B cell (primary cell): ENCODE results near the gene TMEM234. TPM values are rescaled to one million over a fixed set of nuclear protein-coding genes. Genes with fewer than 3 reads are reported as not detected.

Source experiments
- ATAC-seq: fragments of 200-7000 bp; cut with Tn5 transposase; one replicate; pipeline ENCODE4 v1.10.0; 2021; ENCODE audit warnings: low read depth, mild to moderate bottlenecking, moderate number of reproducible peaks, moderate library complexity
- CTCF ChIA-PET: fragments of 350-600 bp; sonication (Branson Sonifier 250); formaldehyde crosslinking; loops from one replicate; lab custom pipeline; 2021; ENCODE audit warnings: antibody characterized with exemption, inconsistent platforms; lab: Charles Lee
- POLR2A ChIA-PET: fragments of 350-600 bp; sonication (Branson Sonifier 250); formaldehyde crosslinking; loops from one replicate; lab custom pipeline; 2021; ENCODE audit warnings: antibody characterized with exemption; lab: Charles Lee
- DNase-seq: peaks from one replicate; pipeline ENCODE4 v3.0.0; 2013
- H2AFZ ChIP-seq: 2 replicates; pipeline ENCODE4 v1.6.1; 2012; ENCODE audit warnings: mild to moderate bottlenecking, low read depth, low read length; ENCODE audit not compliant: insufficient read depth, poor library complexity, severe bottlenecking
- H3K27ac ChIP-seq, 2 donors: 1 replicate in 1 of 2; 2 replicates in 1 of 2; pipeline ENCODE4 v1.5.1; 2012 to 2013; ENCODE audit warnings: low read length in 2 of 2, mild to moderate bottlenecking in 2 of 2, moderate library complexity in 1 of 2
- H3K27me3 ChIP-seq, 4 experiments: fragments of 200-600 bp in 1 of 4; sonication (generic) in 1 of 4; replicated peaks in 1 of 4; 1 replicate in 2 of 4; 2 replicates in 2 of 4; pipeline versions ENCODE4 v1.6.1 to v1.7.0; 2013 to 2016; ENCODE audit warnings: low read length in 3 of 4, mild to moderate bottlenecking in 2 of 4, mixed read lengths in 1 of 4, moderate library complexity in 1 of 4; ENCODE audit not compliant: insufficient read depth in 4 of 4, control insufficient read depth in 3 of 4; ENCODE audit errors: control extremely low read depth in 1 of 4
- H3K36me3 ChIP-seq, 2 experiments: replicated peaks in 1 of 2; 1 replicate in 1 of 2; 2 replicates in 1 of 2; pipeline versions ENCODE4 v1.6.1 to v1.7.1; 2013; ENCODE audit warnings: low read length in 1 of 2; ENCODE audit not compliant: insufficient read depth in 2 of 2, control insufficient read depth in 1 of 2; ENCODE audit errors: control extremely low read depth in 1 of 2, extremely low read depth in 1 of 2
- H3K4me1 ChIP-seq, 2 donors: fragments of 200-600 bp in 1 of 2; sonication (generic) in 1 of 2; 1 replicate in 1 of 2; 2 replicates in 1 of 2; pipeline versions ENCODE4 v1.5.1 to v1.6.1; 2013 to 2017; ENCODE audit warnings: low read length in 2 of 2; ENCODE audit not compliant: control insufficient read depth in 2 of 2, insufficient read depth in 2 of 2
- H3K4me2 ChIP-seq: replicated peaks from 2 replicates; pipeline ENCODE3; 2012; ENCODE audit warnings: mild to moderate bottlenecking, low read depth, low read length; ENCODE audit not compliant: poor library complexity, severe bottlenecking
- H3K4me3 ChIP-seq, 5 experiments: fragments of 200-600 bp in 1 of 5; sonication (generic) in 1 of 5; 1 replicate in 3 of 5; 2 replicates in 2 of 5; pipeline versions ENCODE4 v1.5.1 to v1.7.0; 2011 to 2016; ENCODE audit warnings: low read length in 4 of 5, mild to moderate bottlenecking in 4 of 5, low read depth in 2 of 5, control low read depth in 1 of 5, moderate library complexity in 1 of 5; ENCODE audit not compliant: insufficient read depth in 1 of 5; ENCODE audit errors: control extremely low read depth in 1 of 5, extremely low read depth in 1 of 5
- H3K79me2 ChIP-seq: fragments of 200-600 bp; sonication (generic); one replicate; pipeline ENCODE4 v1.6.0; 2016; ENCODE audit warnings: low read length; ENCODE audit not compliant: control insufficient read depth, insufficient read depth
- H3K9ac ChIP-seq: fragments of 200-600 bp; sonication (generic); 2 replicates; pipeline ENCODE4 v1.6.1; 2017; ENCODE audit warnings: mild to moderate bottlenecking, low read length, moderate library complexity
- H3K9me3 ChIP-seq, 3 donors: one replicate each; pipeline versions ENCODE4 v1.6.1 to v1.7.1; 2013; ENCODE audit warnings: low read length in 2 of 3; ENCODE audit not compliant: control insufficient read depth in 2 of 3, insufficient read depth in 1 of 3; ENCODE audit errors: control extremely low read depth in 1 of 3
- H4K20me1 ChIP-seq: 2 replicates; pipeline ENCODE4 v1.6.0; 2012; ENCODE audit warnings: mild to moderate bottlenecking, low read length; ENCODE audit not compliant: insufficient read depth, control insufficient read depth, poor library complexity, severe bottlenecking
- H3K27ac Mint-ChIP-seq: one replicate; pipeline ENCODE4 v1.8.0; 2021; ENCODE audit warnings: mixed read lengths
- H3K27me3 Mint-ChIP-seq: one replicate; pipeline ENCODE4 v1.8.0; 2021; ENCODE audit warnings: mixed read lengths
- H3K4me1 Mint-ChIP-seq: one replicate; pipeline ENCODE4 v1.8.0; 2021; ENCODE audit warnings: mixed read lengths
- H3K4me3 Mint-ChIP-seq: one replicate; pipeline ENCODE4 v1.8.0; 2021; ENCODE audit warnings: mixed read lengths
- H3K9me3 Mint-ChIP-seq: one replicate; pipeline ENCODE4 v1.8.0; 2022; ENCODE audit warnings: mixed read lengths; ENCODE audit not compliant: insufficient read depth
- CTCF ChIP-seq: fragments of 200-600 bp; IDR thresholded peaks from one replicate; pipeline ENCODE4 v1.8.0; 2022; ENCODE audit warnings: antibody characterized with exemption, mild to moderate bottlenecking
- EZH2 ChIP-seq: IDR thresholded peaks from 2 replicates; pipeline ENCODE4 v1.6.1; 2012; ENCODE audit warnings: borderline replicate concordance, low read depth, mild to moderate bottlenecking, moderate library complexity, low read length; ENCODE audit not compliant: insufficient read depth, poor library complexity, severe bottlenecking
- WGBS: methylation state at CpG from one replicate; pipeline ENCODE4 v1.1.5; 2013; ENCODE audit warnings: missing lambda C conversion rate; ENCODE audit not compliant: insufficient coverage; 5-methylcytosine and 5-hydroxymethylcytosine counted together
- intact Hi-C: fragments of 100-400 bp; cut with micrococcal nuclease; formaldehyde crosslinking; loops from one replicate; pipeline ENCODE4 v1.10.0; 2022
- polyA plus RNA-seq: library from polyadenylated mRNA; depleted of rRNA; stranded (reverse); fragments of >200 nt; gene quantifications from 2 replicates; pipeline ENCODE4 v1.2.3, GENCODE V29; 2012
- total RNA-seq, 2 donors: library from RNA; stranded (reverse); fragments of 120-200 nt in 1 of 2; gene quantifications; 1 replicate in 1 of 2; 2 replicates in 1 of 2; pipeline versions ENCODE4 v1.2.3 to v1.2.4, GENCODE V29; 2013 to 2022

Gene TMEM234
- total and polyA plus RNA-seq, 2 donors (not counting 1 experiment from before 2014, with no cell fraction given) = 22.0 to 60.8 TPM

DNA sequence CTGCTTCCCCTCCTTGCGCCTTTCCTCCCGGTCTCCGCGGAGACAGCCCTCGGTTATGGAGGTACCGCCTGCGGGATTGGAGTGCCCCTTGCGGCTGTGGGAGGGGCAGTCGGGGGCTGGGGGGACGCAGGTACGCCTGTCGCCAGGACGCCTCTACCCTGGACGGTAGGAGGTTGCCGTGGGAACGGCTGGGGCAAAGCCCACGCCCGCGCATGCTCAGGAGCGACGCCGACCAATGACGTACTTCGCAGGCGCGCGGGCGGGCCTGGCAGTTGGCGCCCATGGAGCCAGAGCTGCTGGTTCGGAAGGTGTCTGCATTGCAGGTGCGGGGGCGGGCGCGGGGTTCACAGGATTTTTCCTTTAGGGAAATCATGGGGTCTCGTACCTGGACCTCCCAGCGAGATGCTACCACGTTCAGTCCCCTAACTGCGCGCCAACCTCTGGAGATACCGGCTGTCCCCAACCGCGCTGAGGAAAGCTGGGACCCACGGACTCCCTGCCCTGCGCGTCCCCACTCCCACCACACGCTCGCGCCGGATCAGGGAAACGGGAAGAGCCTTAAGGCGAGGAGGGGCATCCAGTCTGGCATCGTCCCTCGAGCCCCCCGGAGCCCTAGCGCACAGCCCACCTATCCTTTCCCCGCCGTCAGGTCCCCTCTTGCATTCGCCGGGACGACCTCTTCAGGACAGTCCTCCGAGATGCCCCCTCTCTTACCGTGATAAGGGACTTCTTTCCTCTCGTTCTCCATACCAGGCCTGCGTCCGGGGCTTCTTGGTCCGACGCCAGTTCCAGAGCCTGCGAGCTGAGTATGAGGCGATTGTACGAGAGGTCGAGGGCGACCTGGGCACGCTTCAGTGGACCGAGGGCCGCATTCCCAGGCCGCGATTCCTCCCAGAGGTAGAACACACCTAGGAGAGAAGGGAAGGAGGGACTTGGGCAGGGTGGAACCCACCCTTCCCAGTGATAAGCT lies 16.5 kb downstream of the TMEM234 start, which contains the start of gene IQCC:
IQCC (plus strand) TSS at position 271 of the 970 bp plus-strand sequence; CDS start at position 282, 11 bp downstream.
- H3K4me1 ChIP-seq = peaks cover 42 to 58% of the 10 kb centered on the region in 2 donors
- peak within 1 kb of the TSS; percentile 65 for H3K9ac ChIP-seq
- H2AFZ ChIP-seq = peak within 1 kb of the TSS; percentile 76
- intact Hi-C loops = loop anchor here (1.0 to 10.0 kb wide), 4 partner anchors 26 to 131 kb away; partner anchors contain the start of genes HDAC1, TMEM39B and TXLNA
- no peaks in the 10 kb centered on the region for H3K36me3 ChIP-seq
- no peaks in the 10 kb centered on the region for H3K79me2 ChIP-seq
- WGBS = under 1% methylated on average over 58 of the region's 77 CpGs
- peak within 1 kb of the TSS in 4 of 5 experiments; percentile 59 to 78 (median 62) for H3K4me3 ChIP-seq
- DNase-seq (peak; percentile 90), ATAC-seq (peak; percentile 62)
- H3K4me2 ChIP-seq = peak within 1 kb of the TSS; percentile 82
- ChIA-PET CTCF (interaction anchor here (0.6 to 2.4 kb wide), 7 partner anchors 10 to 195 kb away, joined by 3 to 12 read pairs (median 4); partner anchors contain the start of gene MARCKSL1), POLR2A (interaction anchor here (0.5 to 1.2 kb wide), 8 partner anchors 9 to 317 kb away, joined by 3 to 9 read pairs (median 4); partner anchors contain the start of genes EIF3I, MARCKSL1 and TMEM234)
- H3K27me3 ChIP-seq = no peaks in the 10 kb centered on the region
- H3K27ac ChIP-seq = peak within 1 kb of the TSS in 1 of 2 donors; percentile 46
- H3K27me3 Mint-ChIP-seq = no peaks in the 10 kb centered on the region
- peaks cover 60% of the 10 kb centered on the region for H3K4me1 Mint-ChIP-seq
- no peak for TF ChIP-seq CTCF
- no peak for TF ChIP-seq EZH2
- H3K27ac Mint-ChIP-seq = peak within 1 kb of the TSS; percentile 68
- H4K20me1 ChIP-seq = no peaks in the 10 kb centered on the region
- H3K9me3 Mint-ChIP-seq = no peaks in the 10 kb centered on the region
- peak within 1 kb of the TSS; percentile 88 for H3K4me3 Mint-ChIP-seq
- peaks cover 0 to 4% (median 0%) of the 10 kb centered on the region in 3 donors for H3K9me3 ChIP-seq
